ENCODE measurements around the gene FUCA2.
"Not testable (repeated sequence)": the region's sequence is repeated elsewhere in the genome, so short reads cannot be mapped to it uniquely, and the experiment has no call there.

FUCA2 gene

GRCh38 chr6:143450453-143451371 is 60.8 kb downstream of the FUCA2 start, which contains the start of the genes ADAT2 and PEX3:
Gene ADAT2, minus strand, starts transcription at chr6:143450695. Its CDS starts 37 bp downstream, at chr6:143450658.
Gene PEX3, plus strand, starts transcription at chr6:143450805. Its CDS starts 238 bp downstream, at chr6:143451043.
- H3K4me3 ChIP-seq (ENCODE audit: low read depth, low read length): peak within 1 kb of the TSS; percentile 76
- H3K4me1 ChIP-seq (ENCODE audit: control insufficient read depth in 1 of 2, insufficient read depth in 2 of 2, low read length in 2 of 2): peaks cover 1 to 2% of the 10 kb centered on the region in 2 experiments
- peak; percentile 95 to 96 for DNase-seq
- peak within 1 kb of the TSS; percentile 20 for H3K4ac ChIP-seq (ENCODE audit: low read depth, low read length)
- no CpG with 5 or more reads among the region's 56 CpGs for WGBS (ENCODE audit: extremely low coverage, insufficient coverage, insufficient read length)
- peak within 1 kb of the TSS; percentile 83 for H2AFZ ChIP-seq (ENCODE audit: insufficient read depth, low read length, poor library complexity)
- H2BK12ac ChIP-seq (ENCODE audit: low read length): no peak within 1 kb of the TSS
- H4K12ac ChIP-seq (ENCODE audit: low read depth, low read length): peak within 1 kb of the TSS; percentile 56
- peak within 1 kb of the TSS; percentile 48 for H4K91ac ChIP-seq (ENCODE audit: low read depth, low read length)
- H2BK5ac ChIP-seq (ENCODE audit: low read depth, low read length, poor library complexity): no peak within 1 kb of the TSS
- peaks cover 3% of the 10 kb centered on the region for H3K79me1 ChIP-seq (ENCODE audit: low read length)
- H3K23ac ChIP-seq (ENCODE audit: low read length): no peak within 1 kb of the TSS
- H2AK5ac ChIP-seq (ENCODE audit: low read length): no peak within 1 kb of the TSS
- peak within 1 kb of the TSS; percentile 87 for H4K8ac ChIP-seq (ENCODE audit: low read depth, low read length)
- peak within 1 kb of the TSS; percentile 96 for H3K4me2 ChIP-seq (ENCODE audit: low read length)
- peak within 1 kb of the TSS; percentile 82 for H3K9ac ChIP-seq (ENCODE audit: low read length)
- no peaks in the 10 kb centered on the region for H3K9me3 ChIP-seq (ENCODE audit: insufficient read depth, low read depth, low read length)
- H2BK120ac ChIP-seq (ENCODE audit: insufficient read depth, low read length, poor library complexity): no peak within 1 kb of the TSS
- H3K27ac ChIP-seq (ENCODE audit: low read depth, low read length): no peak within 1 kb of the TSS
- H3K27me3 ChIP-seq (ENCODE audit: insufficient read depth, low read length): no peaks in the 10 kb centered on the region
- H3K18ac ChIP-seq (ENCODE audit: low read length): peak within 1 kb of the TSS; percentile 73
- H3K14ac ChIP-seq (ENCODE audit: low read length): peak within 1 kb of the TSS; percentile 37
- H3K36me3 ChIP-seq (ENCODE audit: control insufficient read depth in 1 of 2, insufficient read depth in 2 of 2, low read length in 2 of 2): no peaks in the 10 kb centered on the region
- peaks cover 3% of the 10 kb centered on the region for H3K79me2 ChIP-seq (ENCODE audit: control insufficient read depth, insufficient read depth, low read length, poor library complexity)

- Histone ChIP-seq H2BK12ac (ENCODE audit: low read length) (no peak overlapping the region), H3K4me1 (ENCODE audit: control insufficient read depth in 1 of 2, insufficient read depth in 2 of 2, low read length in 2 of 2) (peaks cover 1 to 2% of the 10 kb centered on the region in 2 experiments), H3K27me3 (ENCODE audit: insufficient read depth, low read length) (no peaks in the 10 kb centered on the region), H3K36me3 (ENCODE audit: control insufficient read depth in 1 of 2, insufficient read depth in 2 of 2, low read length in 2 of 2) (no peaks in the 10 kb centered on the region), H4K8ac (ENCODE audit: low read depth, low read length) (peak overlapping the region; percentile 45), H4K91ac (ENCODE audit: low read depth, low read length) (no peak overlapping the region), H2AK5ac (ENCODE audit: low read length) (no peak overlapping the region), H3K27ac (ENCODE audit: low read depth, low read length) (no peak overlapping the region), H3K79me2 (ENCODE audit: control insufficient read depth, insufficient read depth, low read length, poor library complexity) (peaks cover 3% of the 10 kb centered on the region), H3K9ac (ENCODE audit: low read length) (peak overlapping the region; percentile 63), H4K12ac (ENCODE audit: low read depth, low read length) (peak overlapping the region; percentile 6), H3K4ac (ENCODE audit: low read depth, low read length) (no peak overlapping the region), H3K18ac (ENCODE audit: low read length) (no peak overlapping the region), H3K9me3 (ENCODE audit: insufficient read depth, low read depth, low read length) (no peaks in the 10 kb centered on the region), H3K4me2 (ENCODE audit: low read length) (peak overlapping the region; percentile 96), H2BK120ac (ENCODE audit: insufficient read depth, low read length, poor library complexity) (no peak overlapping the region), H2AFZ (ENCODE audit: insufficient read depth, low read length, poor library complexity) (peak overlapping the region; percentile 83), H3K14ac (ENCODE audit: low read length) (no peak overlapping the region), H3K4me3 (ENCODE audit: low read depth, low read length) (peak overlapping the region; percentile 76), H2BK5ac (ENCODE audit: low read depth, low read length, poor library complexity) (no peak overlapping the region), H3K23ac (ENCODE audit: low read length) (no peak overlapping the region), H3K79me1 (ENCODE audit: low read length) (peaks cover 3% of the 10 kb centered on the region)
- no CpG with 5 or more reads among the region's 19 CpGs for WGBS (ENCODE audit: extremely low coverage, insufficient coverage, insufficient read length)
- DNase-seq: peak in 1 of 2 donors; percentile 7
Observed at GRCh38 chr6:143449714-143450452, 61.6 kb downstream of the FUCA2 start.

DNA sequence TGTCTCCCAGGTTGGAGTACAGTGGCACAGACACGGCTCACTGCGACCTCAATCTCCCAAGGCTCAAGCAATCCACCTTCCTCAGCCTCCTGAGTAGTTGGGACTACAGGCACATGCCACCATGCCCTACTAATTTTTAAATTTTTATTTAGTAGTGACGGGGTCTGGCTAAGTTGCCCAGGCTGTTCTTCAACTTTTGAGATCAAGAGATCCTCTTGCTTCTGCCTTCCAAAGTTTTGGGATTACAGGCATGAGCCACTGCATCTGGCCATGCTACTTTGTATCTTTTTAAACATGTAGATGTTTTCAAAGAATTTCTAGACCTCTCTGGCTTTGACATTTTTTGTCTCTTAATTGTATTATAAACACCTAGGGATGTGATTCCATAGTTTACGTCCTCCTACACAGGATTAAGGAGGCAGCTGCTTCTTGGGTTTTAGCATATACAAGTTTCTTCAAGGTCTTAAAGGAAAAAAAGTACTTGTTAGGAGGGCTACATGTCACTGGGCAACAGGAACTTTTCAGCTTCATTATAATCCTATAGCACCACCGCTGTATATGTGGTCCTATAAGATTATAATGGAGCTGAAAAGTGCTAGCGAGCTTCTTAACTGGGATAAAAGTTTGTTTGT is 62.3 kb downstream of the FUCA2 start:
- WGBS (ENCODE audit: extremely low coverage, insufficient coverage, insufficient read length): no CpG with 5 or more reads among the region's 6 CpGs
- Histone ChIP-seq H3K4me1 (ENCODE audit: control insufficient read depth in 1 of 2, insufficient read depth in 2 of 2, low read length in 2 of 2) (peaks cover 1 to 2% of the 10 kb centered on the region in 2 experiments), H2AK5ac (ENCODE audit: low read length) (no peak overlapping the region), H3K4me2 (ENCODE audit: low read length) (peak overlapping the region; percentile 96), H3K79me1 (ENCODE audit: low read length) (peaks cover 3% of the 10 kb centered on the region), H3K9ac (ENCODE audit: low read length) (no peak overlapping the region), H3K4me3 (ENCODE audit: low read depth, low read length) (no peak overlapping the region), H3K4ac (ENCODE audit: low read depth, low read length) (no peak overlapping the region), H3K23ac (ENCODE audit: low read length) (no peak overlapping the region), H4K12ac (ENCODE audit: low read depth, low read length) (no peak overlapping the region), H2AFZ (ENCODE audit: insufficient read depth, low read length, poor library complexity) (no peak overlapping the region), H3K79me2 (ENCODE audit: control insufficient read depth, insufficient read depth, low read length, poor library complexity) (peaks cover 3% of the 10 kb centered on the region), H3K18ac (ENCODE audit: low read length) (no peak overlapping the region), H3K27me3 (ENCODE audit: insufficient read depth, low read length) (no peaks in the 10 kb centered on the region), H2BK5ac (ENCODE audit: low read depth, low read length, poor library complexity) (no peak overlapping the region), H3K14ac (ENCODE audit: low read length) (no peak overlapping the region), H3K9me3 (ENCODE audit: insufficient read depth, low read depth, low read length) (no peaks in the 10 kb centered on the region), H2BK120ac (ENCODE audit: insufficient read depth, low read length, poor library complexity) (no peak overlapping the region), H3K36me3 (ENCODE audit: control insufficient read depth in 1 of 2, insufficient read depth in 2 of 2, low read length in 2 of 2) (no peaks in the 10 kb centered on the region), H4K8ac (ENCODE audit: low read depth, low read length) (no peak overlapping the region), H2BK12ac (ENCODE audit: low read length) (no peak overlapping the region), H3K27ac (ENCODE audit: low read depth, low read length) (no peak overlapping the region), H4K91ac (ENCODE audit: low read depth, low read length) (no peak overlapping the region)
- DNase-seq: no peak

DNA sequence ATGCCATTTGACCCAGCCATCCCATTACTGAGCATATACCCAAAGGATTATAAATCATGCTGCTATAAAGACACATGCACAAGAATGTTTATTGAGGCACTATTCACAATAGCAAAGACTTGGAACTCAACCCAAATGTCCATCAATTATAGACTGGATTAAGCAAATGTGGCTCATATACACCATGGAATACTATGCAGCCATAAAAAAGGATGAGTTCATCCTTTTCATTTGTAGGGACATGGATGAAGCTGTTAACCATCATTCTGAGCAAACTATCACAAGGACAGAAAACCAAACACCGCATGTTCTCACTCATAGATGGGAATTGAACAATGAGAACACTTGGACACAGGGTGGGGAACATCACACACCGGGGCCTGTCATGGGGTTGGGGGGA is 63.7 kb downstream of the FUCA2 start:
- not testable (repeated sequence) for H2BK12ac ChIP-seq (ENCODE audit: low read length); H3K9ac ChIP-seq (ENCODE audit: low read length); H2BK120ac ChIP-seq (ENCODE audit: insufficient read depth, low read length, poor library complexity); H3K4ac ChIP-seq (ENCODE audit: low read depth, low read length); H2BK5ac ChIP-seq (ENCODE audit: low read depth, low read length, poor library complexity); H3K4me3 ChIP-seq (ENCODE audit: low read depth, low read length); H2AFZ ChIP-seq (ENCODE audit: insufficient read depth, low read length, poor library complexity); H3K4me1 ChIP-seq (ENCODE audit: control insufficient read depth in 1 of 2, insufficient read depth in 2 of 2, low read length in 2 of 2); H3K23ac ChIP-seq (ENCODE audit: low read length); H3K27ac ChIP-seq (ENCODE audit: low read depth, low read length); H3K9me3 ChIP-seq (ENCODE audit: insufficient read depth, low read depth, low read length); H3K14ac ChIP-seq (ENCODE audit: low read length); H3K4me2 ChIP-seq (ENCODE audit: low read length); H3K18ac ChIP-seq (ENCODE audit: low read length); H4K91ac ChIP-seq (ENCODE audit: low read depth, low read length); H3K36me3 ChIP-seq (ENCODE audit: control insufficient read depth in 1 of 2, insufficient read depth in 2 of 2, low read length in 2 of 2); H3K79me2 ChIP-seq (ENCODE audit: control insufficient read depth, insufficient read depth, low read length, poor library complexity); H3K27me3 ChIP-seq (ENCODE audit: insufficient read depth, low read length); H4K12ac ChIP-seq (ENCODE audit: low read depth, low read length); H2AK5ac ChIP-seq (ENCODE audit: low read length); DNase-seq; H3K79me1 ChIP-seq (ENCODE audit: low read length); H4K8ac ChIP-seq (ENCODE audit: low read depth, low read length)
- no CpG with 5 or more reads among the region's 2 CpGs for WGBS (ENCODE audit: extremely low coverage, insufficient coverage, insufficient read length)

Measured in trophoblast cell (in vitro differentiated cells and primary cell).